Measurements from ENCODE around the gene MOB4. TPM values are rescaled to one million over a fixed set of nuclear protein-coding genes. Genes with fewer than 3 reads are reported as not detected.

Gene MOB4
- total and polyA plus RNA-seq, 2 experiments from 2014 or later: 68.2 to 87.0 TPM

DNA sequence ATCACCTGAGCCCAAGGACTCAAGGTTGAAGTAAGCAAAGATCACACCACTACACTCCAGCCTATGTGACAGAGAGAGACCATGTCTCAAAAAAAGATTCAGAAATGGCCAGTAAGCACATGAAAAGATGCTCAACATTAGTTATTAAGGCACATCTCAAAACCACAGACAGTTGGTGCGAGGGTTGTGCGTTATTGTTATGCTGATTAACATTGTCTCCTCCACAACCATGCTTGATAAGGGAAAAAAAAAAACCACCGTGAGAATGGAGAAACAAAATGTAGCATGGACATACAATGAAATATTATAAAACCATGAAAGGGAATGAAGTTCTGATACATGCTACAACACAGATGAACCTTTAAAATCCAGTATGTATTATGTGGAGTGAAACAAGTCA, 27.3 kb downstream of the MOB4 start:
- Histone ChIP-seq H3K36me3 (ENCODE audit: insufficient read depth) (peaks cover 14% of the 10 kb centered on the region; the same call in 1 of the 2 replicates), H3F3A (replicated peaks; ENCODE audit: low read depth) (peaks cover 3% of the 10 kb centered on the region; the same call in 1 of the 2 replicates), H4K20me1 (replicated peaks; ENCODE audit: insufficient read depth) (no peaks in the 10 kb centered on the region), H3K4me3 (no peak overlapping the region), H3K27me3 (ENCODE audit: insufficient read depth) (no peaks in the 10 kb centered on the region), H3K9me2 (ENCODE audit: insufficient read depth) (no peaks in the 10 kb centered on the region), H3K4me1 (ENCODE audit: insufficient read depth) (peaks cover 7% of the 10 kb centered on the region), H2AFZ (no peak overlapping the region), H3K4me2 (no peak overlapping the region), H3K27ac (ENCODE audit: low read depth) (peak overlapping the region; percentile 37), H3K79me2 (replicated peaks; ENCODE audit: insufficient read depth) (peaks cover 16% of the 10 kb centered on the region)
- Mint-ChIP-seq H3K4me1 (peaks cover 8% of the 10 kb centered on the region; the same call in 2 of the 3 replicates), H3K36me3 (ENCODE audit: low read depth) (peaks cover 77% of the 10 kb centered on the region), H3K27me3 (ENCODE audit: insufficient read depth, low read depth, poor library complexity) (peaks cover 2% of the 10 kb centered on the region), H3K9me3 (no peaks in the 10 kb centered on the region), H3K27ac (0 out of 2 replicates have a peak overlapping the region, but pooled peaks have one; percentile 67), H3K4me3 (no peak overlapping the region)
- TF ChIP-seq, protein P1, sequence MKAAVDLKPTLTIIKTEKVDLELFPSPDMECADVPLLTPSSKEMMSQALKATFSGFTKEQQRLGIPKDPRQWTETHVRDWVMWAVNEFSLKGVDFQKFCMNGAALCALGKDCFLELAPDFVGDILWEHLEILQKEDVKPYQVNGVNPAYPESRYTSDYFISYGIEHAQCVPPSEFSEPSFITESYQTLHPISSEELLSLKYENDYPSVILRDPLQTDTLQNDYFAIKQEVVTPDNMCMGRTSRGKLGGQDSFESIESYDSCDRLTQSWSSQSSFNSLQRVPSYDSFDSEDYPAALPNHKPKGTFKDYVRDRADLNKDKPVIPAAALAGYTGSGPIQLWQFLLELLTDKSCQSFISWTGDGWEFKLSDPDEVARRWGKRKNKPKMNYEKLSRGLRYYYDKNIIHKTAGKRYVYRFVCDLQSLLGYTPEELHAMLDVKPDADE (IDR thresholded peaks at IDR 0.05): no peak
- TF ChIP-seq EZH2phosphoT487 (IDR thresholded peaks at IDR 0.05; ENCODE audit: unreplicated experiment) (no peak), REST (IDR thresholded peaks at IDR 0.05; ENCODE audit: unreplicated experiment) (no peak), CREB1 (CRISPR knock-in tag; IDR thresholded peaks at IDR 0.05; ENCODE audit: low read depth) (no peak), JUNB (IDR thresholded peaks at IDR 0.05; ENCODE audit: unreplicated experiment) (no peak), ZNF114 (CRISPR knock-in tag; IDR thresholded peaks at IDR 0.05) (no peak), NANOG (IDR thresholded peaks at IDR 0.05; ENCODE audit: borderline replicate concordance) (no peak), STAT1 (IDR thresholded peaks at IDR 0.05; ENCODE audit: unreplicated experiment) (no peak), EZH2 (IDR thresholded peaks at IDR 0.05; ENCODE audit: low read depth, unreplicated experiment) (no peak), ZNF331 (CRISPR knock-in tag; IDR thresholded peaks at IDR 0.05; ENCODE audit: low read depth) (no peak)
- TF ChIP-seq, protein P2, sequence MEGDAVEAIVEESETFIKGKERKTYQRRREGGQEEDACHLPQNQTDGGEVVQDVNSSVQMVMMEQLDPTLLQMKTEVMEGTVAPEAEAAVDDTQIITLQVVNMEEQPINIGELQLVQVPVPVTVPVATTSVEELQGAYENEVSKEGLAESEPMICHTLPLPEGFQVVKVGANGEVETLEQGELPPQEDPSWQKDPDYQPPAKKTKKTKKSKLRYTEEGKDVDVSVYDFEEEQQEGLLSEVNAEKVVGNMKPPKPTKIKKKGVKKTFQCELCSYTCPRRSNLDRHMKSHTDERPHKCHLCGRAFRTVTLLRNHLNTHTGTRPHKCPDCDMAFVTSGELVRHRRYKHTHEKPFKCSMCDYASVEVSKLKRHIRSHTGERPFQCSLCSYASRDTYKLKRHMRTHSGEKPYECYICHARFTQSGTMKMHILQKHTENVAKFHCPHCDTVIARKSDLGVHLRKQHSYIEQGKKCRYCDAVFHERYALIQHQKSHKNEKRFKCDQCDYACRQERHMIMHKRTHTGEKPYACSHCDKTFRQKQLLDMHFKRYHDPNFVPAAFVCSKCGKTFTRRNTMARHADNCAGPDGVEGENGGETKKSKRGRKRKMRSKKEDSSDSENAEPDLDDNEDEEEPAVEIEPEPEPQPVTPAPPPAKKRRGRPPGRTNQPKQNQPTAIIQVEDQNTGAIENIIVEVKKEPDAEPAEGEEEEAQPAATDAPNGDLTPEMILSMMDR (conservative IDR thresholded peaks at IDR 0.05; ENCODE audit: low read depth in 2 of 2): no peak
- TF ChIP-seq, protein P3, sequence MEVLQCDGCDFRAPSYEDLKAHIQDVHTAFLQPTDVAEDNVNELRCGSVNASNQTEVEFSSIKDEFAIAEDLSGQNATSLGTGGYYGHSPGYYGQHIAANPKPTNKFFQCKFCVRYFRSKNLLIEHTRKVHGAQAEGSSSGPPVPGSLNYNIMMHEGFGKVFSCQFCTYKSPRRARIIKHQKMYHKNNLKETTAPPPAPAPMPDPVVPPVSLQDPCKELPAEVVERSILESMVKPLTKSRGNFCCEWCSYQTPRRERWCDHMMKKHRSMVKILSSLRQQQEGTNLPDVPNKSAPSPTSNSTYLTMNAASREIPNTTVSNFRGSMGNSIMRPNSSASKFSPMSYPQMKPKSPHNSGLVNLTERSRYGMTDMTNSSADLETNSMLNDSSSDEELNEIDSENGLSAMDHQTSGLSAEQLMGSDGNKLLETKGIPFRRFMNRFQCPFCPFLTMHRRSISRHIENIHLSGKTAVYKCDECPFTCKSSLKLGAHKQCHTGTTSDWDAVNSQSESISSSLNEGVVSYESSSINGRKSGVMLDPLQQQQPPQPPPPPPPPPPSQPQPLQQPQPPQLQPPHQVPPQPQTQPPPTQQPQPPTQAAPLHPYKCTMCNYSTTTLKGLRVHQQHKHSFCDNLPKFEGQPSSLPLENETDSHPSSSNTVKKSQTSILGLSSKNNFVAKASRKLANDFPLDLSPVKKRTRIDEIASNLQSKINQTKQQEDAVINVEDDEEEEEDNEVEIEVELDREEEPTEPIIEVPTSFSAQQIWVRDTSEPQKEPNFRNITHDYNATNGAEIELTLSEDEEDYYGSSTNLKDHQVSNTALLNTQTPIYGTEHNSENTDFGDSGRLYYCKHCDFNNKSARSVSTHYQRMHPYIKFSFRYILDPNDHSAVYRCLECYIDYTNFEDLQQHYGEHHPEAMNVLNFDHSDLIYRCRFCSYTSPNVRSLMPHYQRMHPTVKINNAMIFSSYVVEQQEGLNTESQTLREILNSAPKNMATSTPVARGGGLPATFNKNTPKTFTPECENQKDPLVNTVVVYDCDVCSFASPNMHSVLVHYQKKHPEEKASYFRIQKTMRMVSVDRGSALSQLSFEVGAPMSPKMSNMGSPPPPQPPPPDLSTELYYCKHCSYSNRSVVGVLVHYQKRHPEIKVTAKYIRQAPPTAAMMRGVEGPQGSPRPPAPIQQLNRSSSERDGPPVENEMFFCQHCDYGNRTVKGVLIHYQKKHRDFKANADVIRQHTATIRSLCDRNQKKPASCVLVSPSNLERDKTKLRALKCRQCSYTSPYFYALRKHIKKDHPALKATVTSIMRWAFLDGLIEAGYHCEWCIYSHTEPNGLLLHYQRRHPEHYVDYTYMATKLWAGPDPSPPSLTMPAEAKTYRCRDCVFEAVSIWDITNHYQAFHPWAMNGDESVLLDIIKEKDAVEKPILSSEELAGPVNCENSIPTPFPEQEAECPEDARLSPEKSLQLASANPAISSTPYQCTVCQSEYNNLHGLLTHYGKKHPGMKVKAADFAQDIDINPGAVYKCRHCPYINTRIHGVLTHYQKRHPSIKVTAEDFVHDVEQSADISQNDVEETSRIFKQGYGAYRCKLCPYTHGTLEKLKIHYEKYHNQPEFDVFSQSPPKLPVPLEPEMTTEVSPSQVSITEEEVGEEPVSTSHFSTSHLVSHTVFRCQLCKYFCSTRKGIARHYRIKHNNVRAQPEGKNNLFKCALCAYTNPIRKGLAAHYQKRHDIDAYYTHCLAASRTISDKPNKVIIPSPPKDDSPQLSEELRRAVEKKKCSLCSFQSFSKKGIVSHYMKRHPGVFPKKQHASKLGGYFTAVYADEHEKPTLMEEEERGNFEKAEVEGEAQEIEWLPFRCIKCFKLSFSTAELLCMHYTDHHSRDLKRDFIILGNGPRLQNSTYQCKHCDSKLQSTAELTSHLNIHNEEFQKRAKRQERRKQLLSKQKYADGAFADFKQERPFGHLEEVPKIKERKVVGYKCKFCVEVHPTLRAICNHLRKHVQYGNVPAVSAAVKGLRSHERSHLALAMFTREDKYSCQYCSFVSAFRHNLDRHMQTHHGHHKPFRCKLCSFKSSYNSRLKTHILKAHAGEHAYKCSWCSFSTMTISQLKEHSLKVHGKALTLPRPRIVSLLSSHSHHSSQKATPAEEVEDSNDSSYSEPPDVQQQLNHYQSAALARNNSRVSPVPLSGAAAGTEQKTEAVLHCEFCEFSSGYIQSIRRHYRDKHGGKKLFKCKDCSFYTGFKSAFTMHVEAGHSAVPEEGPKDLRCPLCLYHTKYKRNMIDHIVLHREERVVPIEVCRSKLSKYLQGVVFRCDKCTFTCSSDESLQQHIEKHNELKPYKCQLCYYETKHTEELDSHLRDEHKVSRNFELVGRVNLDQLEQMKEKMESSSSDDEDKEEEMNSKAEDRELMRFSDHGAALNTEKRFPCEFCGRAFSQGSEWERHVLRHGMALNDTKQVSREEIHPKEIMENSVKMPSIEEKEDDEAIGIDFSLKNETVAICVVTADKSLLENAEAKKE (CRISPR knock-in tag; IDR thresholded peaks at IDR 0.05): no peak
- ATAC-seq (no peak), DNase-seq (ENCODE audit: low spot score) (no peak)

Measured in GM23338 (cell line).